GM23248 (cell line): ENCODE results near the gene MAGOHB. TPM values are rescaled to one million over a fixed set of nuclear protein-coding genes. Genes with fewer than 3 reads are reported as not detected.
"Not testable (repeated sequence)": the region's sequence is repeated elsewhere in the genome, so short reads cannot be mapped to it uniquely, and the experiment has no call there.

ENCODE experiments used
- DNase-seq: peaks from one replicate; pipeline ENCODE4 v3.0.0-alpha.2; 2015
- H2AFZ ChIP-seq: fragments of 200-600 bp; sonication (generic); 2 replicates; pipeline ENCODE4 v1.6.1; 2016; ENCODE audit warnings: antibody characterized with exemption
- H3F3A ChIP-seq: fragments of 200-600 bp; sonication (generic); 2 replicates; pipeline ENCODE4 v1.6.1; 2016; ENCODE audit warnings: mild to moderate bottlenecking, antibody characterized with exemption, mixed run types; ENCODE audit not compliant: insufficient read depth
- H3K27ac ChIP-seq: fragments of 200-600 bp; sonication (generic); 2 replicates; pipeline ENCODE4 v1.5.1; 2016; ENCODE audit warnings: mild to moderate bottlenecking
- H3K27me3 ChIP-seq: fragments of 200-600 bp; sonication (generic); replicated peaks from 2 replicates; pipeline ENCODE4 v1.6.1; 2016; ENCODE audit warnings: mild to moderate bottlenecking; ENCODE audit not compliant: insufficient read depth
- H3K36me3 ChIP-seq: fragments of 200-600 bp; sonication (generic); 2 replicates; pipeline ENCODE4 v1.6.1; 2016; ENCODE audit warnings: low read depth, mild to moderate bottlenecking
- H3K4me1 ChIP-seq: fragments of 200-600 bp; sonication (generic); 2 replicates; pipeline ENCODE4 v1.6.1; 2016; ENCODE audit warnings: mild to moderate bottlenecking; ENCODE audit not compliant: insufficient read depth
- H3K4me2 ChIP-seq: fragments of 200-600 bp; sonication (generic); one replicate; pipeline ENCODE4 v1.6.1; 2016; ENCODE audit warnings: mild to moderate bottlenecking; ENCODE audit not compliant: unreplicated experiment
- H3K4me3 ChIP-seq: fragments of 200-600 bp; sonication (generic); 2 replicates; pipeline ENCODE4 v1.5.1; 2016; ENCODE audit warnings: mild to moderate bottlenecking
- H3K79me2 ChIP-seq: fragments of 200-600 bp; sonication (generic); 2 replicates; pipeline ENCODE4 v1.6.1; 2016; ENCODE audit warnings: mild to moderate bottlenecking; ENCODE audit not compliant: insufficient read depth
- H3K9ac ChIP-seq: fragments of 200-600 bp; sonication (generic); 2 replicates; pipeline ENCODE4 v1.6.1; 2016; ENCODE audit warnings: mild to moderate bottlenecking
- H3K9me2 ChIP-seq: fragments of 200-600 bp; sonication (generic); 2 replicates; pipeline ENCODE4 v1.6.1; 2016; ENCODE audit warnings: mixed run types, mild to moderate bottlenecking, moderate library complexity; ENCODE audit not compliant: insufficient read depth
- H3K9me3 ChIP-seq: fragments of 200-600 bp; sonication (generic); one replicate; pipeline ENCODE4 v1.6.1; 2017; ENCODE audit warnings: low read depth
- H4K20me1 ChIP-seq: fragments of 200-600 bp; sonication (generic); 2 replicates; pipeline ENCODE4 v1.6.0; 2016; ENCODE audit not compliant: insufficient read depth
- EZH2 ChIP-seq: fragments of 200-600 bp; sonication (generic); IDR thresholded peaks from 2 replicates; pipeline ENCODE4 v1.6.1; 2018; ENCODE audit warnings: antibody characterized with exemption, mild to moderate bottlenecking; ENCODE audit not compliant: insufficient read depth, poor library complexity, severe bottlenecking
- EZH2phosphoT487 ChIP-seq: fragments of 200-600 bp; sonication (generic); IDR thresholded peaks from 2 replicates; pipeline ENCODE4 v1.6.1; 2018; ENCODE audit warnings: antibody characterized with exemption, moderate library complexity, mild to moderate bottlenecking, low read depth; ENCODE audit not compliant: insufficient read depth
- WGBS, 2 experiments: methylation state at CpG; one replicate each; pipeline ENCODE4 v1.1.6; 2015 to 2017; ENCODE audit warnings: low lambda C conversion rate in 2 of 2, low coverage in 1 of 2; ENCODE audit errors: missing lambda C conversion rate in 2 of 2; 5-methylcytosine and 5-hydroxymethylcytosine counted together
- in situ Hi-C: fragments of 300-500 bp; cut with MboI; formaldehyde crosslinking; loops from 2 replicates; pipeline ENCODE4 v1.15.0; 2020
- polyA plus RNA-seq: library from polyadenylated mRNA; unstranded; fragments of >200 nt; fragmentation: Nextera tagmentation; extraction: Ambion mirVana; gene quantifications from 2 replicates; pipeline ENCODE4 v1.2.1, GENCODE V29; 2016
- total RNA-seq: library from RNA; depleted of rRNA; stranded (reverse); fragments of >200 nt; shearing (Covaris generic); gene quantifications from 2 replicates; pipeline ENCODE4 v1.2.3, GENCODE V29; 2014; rRNA removed

The MAGOHB gene
- 16.6 and 27.8 TPM in 2 replicates for total RNA-seq
- 72.4 and 78.0 TPM in 2 replicates for polyA plus RNA-seq

DNA sequence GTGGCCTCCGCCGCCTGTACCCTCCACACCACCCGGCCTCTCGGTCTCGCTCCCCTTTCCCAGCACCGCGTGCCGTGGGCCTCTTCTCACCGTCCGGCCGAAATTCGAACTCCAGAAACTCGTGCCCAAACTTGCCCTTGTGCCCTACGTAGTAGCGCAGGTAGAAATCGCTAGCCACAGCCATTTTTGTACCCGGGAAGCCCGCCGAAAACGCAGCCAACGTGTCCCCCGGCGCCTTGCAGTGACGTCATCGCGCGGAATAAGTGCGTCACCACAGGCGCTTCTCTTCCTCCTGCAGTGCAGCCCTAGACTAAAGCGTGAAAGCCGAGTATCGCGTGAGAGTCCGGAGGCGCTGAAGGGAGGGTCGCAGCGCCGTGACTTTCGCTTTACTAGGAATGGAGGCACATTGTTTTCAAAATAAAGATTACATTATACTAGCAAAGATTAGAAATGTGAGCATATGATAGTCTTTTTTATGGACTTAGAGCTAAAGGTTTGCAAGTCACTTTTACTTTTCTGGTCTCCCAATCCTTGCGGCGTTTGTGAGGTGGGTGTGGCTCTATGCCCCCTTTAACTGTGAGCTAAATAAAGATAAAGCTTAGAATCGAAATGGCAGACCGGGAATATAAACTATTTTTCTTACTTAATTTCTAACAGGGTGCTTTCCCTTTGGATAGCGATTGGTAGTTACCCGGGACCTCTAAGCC is at the start of gene MAGOHB:
Gene MAGOHB, minus strand, starts transcription at position 261 of the 707 bp plus-strand sequence. Its CDS starts 77 bp downstream, at position 184.
- Histone ChIP-seq H3K36me3 (peaks cover 19% of the 10 kb centered on the region), H3K79me2 (peaks cover 41% of the 10 kb centered on the region), H3K4me1 (peaks cover 36% of the 10 kb centered on the region), H3K27me3 (no peaks in the 10 kb centered on the region), H3K9me3 (no peaks in the 10 kb centered on the region), H3K4me3 (peak within 1 kb of the TSS; percentile 95), H3K4me2 (peak within 1 kb of the TSS; percentile 100), H3K9me2 (no peaks in the 10 kb centered on the region), H2AFZ (peak within 1 kb of the TSS; percentile 92), H3K27ac (peak within 1 kb of the TSS; percentile 91), H3F3A (peaks cover 15% of the 10 kb centered on the region), H3K9ac (peak within 1 kb of the TSS; percentile 99), H4K20me1 (no peaks in the 10 kb centered on the region)
- 0 to 1% methylated on average over 45 of the region's 45 CpGs for WGBS, 2 experiments
- in situ Hi-C loops = no loop called here
- DNase-seq = peak; percentile 96
- TF ChIP-seq EZH2 (no peak), EZH2phosphoT487 (no peak)

DNA sequence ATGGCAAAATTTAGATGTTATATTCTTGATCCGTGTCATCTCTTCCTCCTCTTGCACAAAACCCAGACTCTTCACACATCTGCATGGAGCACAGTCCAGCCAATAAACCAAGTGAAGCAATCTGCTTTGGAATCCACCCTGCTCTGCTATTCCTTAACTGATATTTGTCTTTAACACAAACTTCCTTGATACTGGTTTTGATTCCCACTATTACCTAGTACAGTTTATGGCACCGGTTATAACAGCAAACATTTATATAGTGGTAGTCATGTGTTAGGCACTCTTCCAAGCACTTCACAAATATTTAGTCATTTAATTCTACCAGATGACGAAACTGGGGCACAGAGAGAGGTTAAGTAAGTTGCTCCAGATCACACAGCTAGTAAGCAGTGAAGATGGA is 47.9 kb upstream of the MAGOHB start:
- H3K9me2 ChIP-seq = no peaks in the 10 kb centered on the region
- no peaks in the 10 kb centered on the region for H3K27me3 ChIP-seq
- H3F3A ChIP-seq = no peaks in the 10 kb centered on the region
- H3K79me2 ChIP-seq = no peaks in the 10 kb centered on the region
- H3K9ac ChIP-seq = no peak overlapping the region
- no peak overlapping the region for H2AFZ ChIP-seq
- no peaks in the 10 kb centered on the region for H3K36me3 ChIP-seq
- in situ Hi-C loops = no loop called here
- WGBS, 2 experiments = 36 to 46% methylated on average over 3 of the region's 3 CpGs
- no peaks in the 10 kb centered on the region for H4K20me1 ChIP-seq
- H3K27ac ChIP-seq = no peak overlapping the region
- H3K4me1 ChIP-seq = no peaks in the 10 kb centered on the region
- H3K9me3 ChIP-seq = no peaks in the 10 kb centered on the region
- DNase-seq = peak; percentile 62
- H3K4me2 ChIP-seq = no peak overlapping the region
- H3K4me3 ChIP-seq = no peak overlapping the region
- TF ChIP-seq EZH2phosphoT487 = no peak
- no peak for TF ChIP-seq EZH2

DNA sequence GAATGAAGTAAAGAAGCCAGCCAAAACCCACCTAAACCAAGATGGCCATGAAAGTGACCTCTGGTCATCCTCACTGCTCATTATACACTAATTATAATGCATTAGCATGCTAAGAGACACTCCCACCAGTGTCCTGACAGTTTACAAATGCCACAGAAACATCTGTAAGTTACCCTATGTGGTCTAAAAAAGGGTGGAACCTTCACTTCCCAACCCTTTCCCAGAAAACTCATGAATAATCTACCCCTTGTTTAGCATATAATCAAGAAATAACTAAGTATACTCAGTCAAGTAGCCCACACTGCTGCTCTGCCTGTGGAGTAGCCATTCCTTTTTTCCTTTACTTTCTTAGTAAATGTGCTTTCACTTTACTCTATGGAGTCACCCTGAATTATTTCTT is 40.6 kb upstream of the MAGOHB start:
- Histone ChIP-seq H2AFZ (no peak overlapping the region), H3K79me2 (no peaks in the 10 kb centered on the region), H3K4me1 (no peaks in the 10 kb centered on the region), H3K36me3 (no peaks in the 10 kb centered on the region), H3K9ac (no peak overlapping the region), H3K27ac (no peak overlapping the region), H3K4me3 (no peak overlapping the region), H3K27me3 (no peaks in the 10 kb centered on the region), H3F3A (no peaks in the 10 kb centered on the region), H3K9me3 (no peaks in the 10 kb centered on the region), H3K9me2 (no peaks in the 10 kb centered on the region), H4K20me1 (no peaks in the 10 kb centered on the region), H3K4me2 (no peak overlapping the region)
- TF ChIP-seq EZH2 (no peak), EZH2phosphoT487 (no peak)
- in situ Hi-C loops = no loop called here
- no peak for DNase-seq

DNA sequence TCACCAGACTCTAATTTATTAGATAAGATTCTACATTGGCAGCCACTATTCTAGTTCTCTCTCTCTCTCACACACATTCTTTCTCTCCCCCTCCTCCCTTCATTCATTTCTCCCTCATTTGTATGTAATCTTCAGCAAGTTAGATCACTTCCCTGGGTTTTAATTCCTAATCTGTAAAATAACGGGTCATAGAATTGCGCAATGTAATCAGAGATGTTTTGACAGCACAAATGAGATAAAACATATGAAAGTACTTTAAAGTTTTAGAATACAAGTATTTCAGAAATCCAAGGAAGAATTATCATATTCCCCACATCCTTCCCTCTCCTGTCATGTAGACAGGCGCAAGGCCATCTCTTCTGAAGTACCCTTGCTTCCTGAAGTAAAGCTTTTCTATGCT is 38.8 kb upstream of the MAGOHB start:
- H3K36me3 ChIP-seq = no peaks in the 10 kb centered on the region
- H3K4me2 ChIP-seq = no peak overlapping the region
- H3K79me2 ChIP-seq = no peaks in the 10 kb centered on the region
- no peaks in the 10 kb centered on the region for H4K20me1 ChIP-seq
- no peak overlapping the region for H2AFZ ChIP-seq
- in situ Hi-C loops = no loop called here
- no peak overlapping the region for H3K4me3 ChIP-seq
- no peaks in the 10 kb centered on the region for H3K4me1 ChIP-seq
- 73 to 74% methylated on average over 3 of the region's 3 CpGs for WGBS, 2 experiments
- no peak overlapping the region for H3K27ac ChIP-seq
- H3K27me3 ChIP-seq = no peaks in the 10 kb centered on the region
- no peak for TF ChIP-seq EZH2phosphoT487
- no peak for TF ChIP-seq EZH2
- H3K9me3 ChIP-seq = no peaks in the 10 kb centered on the region
- no peak overlapping the region for H3K9ac ChIP-seq
- no peak for DNase-seq
- H3F3A ChIP-seq = no peaks in the 10 kb centered on the region
- H3K9me2 ChIP-seq = no peaks in the 10 kb centered on the region

DNA sequence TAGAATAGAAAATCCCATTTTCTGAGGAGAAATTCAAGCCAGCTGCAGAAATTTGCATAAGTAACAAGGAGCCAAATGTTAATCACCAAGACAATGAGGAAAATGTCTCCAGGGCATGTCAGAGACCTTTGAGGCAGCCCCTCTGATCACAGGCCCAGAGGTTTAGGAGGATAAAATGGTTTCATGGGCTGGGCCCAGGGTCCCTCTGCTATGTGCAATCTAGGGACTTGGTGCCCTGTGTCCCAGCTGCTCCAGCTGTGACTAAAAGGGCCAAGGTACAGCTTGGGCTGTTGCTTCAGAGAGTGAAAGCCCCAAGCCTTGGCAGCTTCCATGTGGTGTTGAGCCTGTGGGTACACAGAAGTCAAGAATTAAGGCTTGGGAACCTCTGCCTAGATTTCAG is 33.2 kb upstream of the MAGOHB start:
- H3K9me2 ChIP-seq, H3K4me3 ChIP-seq, H3K9me3 ChIP-seq, H3K4me2 ChIP-seq, H3K36me3 ChIP-seq, DNase-seq, H4K20me1 ChIP-seq, H3K9ac ChIP-seq, H3K27me3 ChIP-seq, H3K4me1 ChIP-seq, H3F3A ChIP-seq, in situ Hi-C loops, H3K27ac ChIP-seq, H2AFZ ChIP-seq, H3K79me2 ChIP-seq: not testable (repeated sequence)
